Measurements from ENCODE around the gene SLC9A5.
A peak's percentile ranks its signal among the peaks of the same experiment; 100 is the strongest.

The SLC9A5 gene

DNA sequence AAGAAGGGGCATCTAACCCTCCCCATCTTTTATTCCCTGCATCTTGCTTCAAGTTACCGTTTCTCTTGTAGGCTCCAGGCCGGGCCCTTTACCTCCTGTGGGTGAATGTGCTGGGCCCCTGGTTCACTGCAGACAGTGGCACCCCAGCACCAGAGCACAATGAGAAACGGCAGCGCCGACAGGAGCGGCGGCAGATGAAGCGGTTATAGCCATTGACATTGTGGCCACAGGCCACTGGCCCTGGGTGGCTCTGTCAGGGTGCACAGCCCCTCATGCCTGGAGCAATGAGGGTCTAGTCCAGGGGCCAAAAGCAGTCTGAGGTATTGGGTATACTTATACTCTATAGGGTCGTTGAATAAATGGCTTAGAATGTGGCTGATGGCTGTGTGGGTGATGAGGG lies 19.9 kb upstream of the SLC9A5 start:
- no peak overlapping the region for H3K27ac Mint-ChIP-seq
- peaks cover 25% of the 10 kb centered on the region for H3K4me1 Mint-ChIP-seq
- H3K27me3 Mint-ChIP-seq (ENCODE audit: low read depth) = no peaks in the 10 kb centered on the region
- peak overlapping the region; percentile 99 to 100 (median 99) for H3K4me3 Mint-ChIP-seq
- peaks cover 18% of the 10 kb centered on the region for H3K36me3 Mint-ChIP-seq (ENCODE audit: low read depth)
- TF ChIP-seq CTCF (IDR thresholded peaks at IDR 0.05; ENCODE audit: unreplicated experiment in 3 of 3) = no peak
- H3K9me3 Mint-ChIP-seq = no peaks in the 10 kb centered on the region

DNA sequence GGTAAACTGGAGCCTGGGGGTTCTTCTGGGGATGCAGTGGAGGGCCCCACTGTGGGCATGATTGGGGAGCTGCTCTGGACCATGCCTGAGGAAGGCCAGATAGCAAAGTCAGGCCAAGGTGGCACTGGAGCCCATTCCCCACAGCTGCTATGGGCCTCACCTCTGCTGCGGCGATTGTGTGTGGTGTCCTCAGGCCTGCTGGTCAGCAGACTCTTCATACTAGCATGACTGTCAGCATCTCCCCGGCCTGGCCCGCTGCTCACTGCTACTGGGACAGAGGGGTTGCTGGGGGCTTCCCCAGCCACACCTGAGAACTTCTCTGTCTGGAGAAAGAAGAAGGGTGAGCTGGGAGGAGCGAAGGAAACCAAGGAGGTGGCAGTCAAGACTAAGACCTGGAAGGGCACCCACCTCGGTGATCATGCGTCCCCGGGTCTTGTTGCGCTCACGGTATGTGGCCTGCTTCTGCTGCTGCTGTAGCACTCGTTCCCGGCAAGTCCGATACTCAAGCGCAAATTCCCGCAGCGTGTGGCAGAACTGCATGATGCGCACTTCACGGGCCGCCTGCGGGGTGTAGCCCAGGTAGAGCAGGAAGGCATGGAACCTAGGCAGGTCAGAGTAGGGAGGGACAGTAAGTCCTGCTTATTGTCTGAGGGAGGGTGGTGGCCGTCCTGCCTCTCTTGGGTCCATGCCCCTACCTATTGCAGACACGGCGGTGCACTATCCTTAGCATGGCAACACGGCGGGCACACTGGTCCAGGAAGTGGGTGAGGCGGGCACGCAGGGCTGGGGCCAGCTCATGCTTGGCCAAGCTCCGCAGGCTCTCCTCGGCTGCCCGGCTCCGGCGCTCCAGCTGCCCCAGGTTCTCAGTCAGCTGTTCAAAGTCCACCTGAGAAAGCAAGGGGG lies 18.6 kb upstream of the SLC9A5 start:
- Mint-ChIP-seq H3K36me3 (ENCODE audit: low read depth) (peaks cover 18% of the 10 kb centered on the region), H3K4me1 (peaks cover 25% of the 10 kb centered on the region), H3K4me3 (peak overlapping the region; percentile 99 to 100 (median 99)), H3K27me3 (ENCODE audit: low read depth) (no peaks in the 10 kb centered on the region), H3K9me3 (no peaks in the 10 kb centered on the region), H3K27ac (no peak overlapping the region)
- TF ChIP-seq CTCF (IDR thresholded peaks at IDR 0.05; ENCODE audit: unreplicated experiment in 3 of 3) = no peak

- Mint-ChIP-seq H3K27ac (no peak overlapping the region), H3K27me3 (ENCODE audit: low read depth) (no peaks in the 10 kb centered on the region), H3K4me1 (peaks cover 18% of the 10 kb centered on the region), H3K36me3 (ENCODE audit: low read depth) (peaks cover 20% of the 10 kb centered on the region), H3K4me3 (no peak overlapping the region), H3K9me3 (no peaks in the 10 kb centered on the region)
- TF ChIP-seq CTCF (IDR thresholded peaks at IDR 0.05; ENCODE audit: unreplicated experiment in 3 of 3) = no peak
Observed at GRCh38 chr16:67230809-67231660, 17.7 kb upstream of the SLC9A5 start.

DNA sequence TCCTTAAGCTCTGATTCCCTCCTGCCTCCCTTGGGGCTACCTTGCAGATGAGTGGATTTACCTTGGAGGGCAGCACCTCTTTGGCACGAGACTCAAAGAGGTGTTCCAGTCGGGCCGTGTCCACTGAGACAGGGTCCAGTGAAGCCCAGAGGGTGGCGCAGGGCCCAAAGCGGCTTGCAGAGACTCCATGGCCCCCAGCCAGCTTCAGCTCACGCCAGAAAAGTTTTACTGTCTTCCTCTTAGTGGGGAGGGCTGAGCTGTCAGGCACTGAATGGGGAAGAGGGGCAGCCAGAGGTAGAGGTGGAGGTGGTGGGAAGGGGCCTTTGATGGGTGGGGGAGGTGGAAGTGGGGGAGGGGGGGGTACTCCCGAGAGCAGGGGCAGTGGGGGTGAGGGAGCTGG lies 15.2 kb upstream of the SLC9A5 start:
- H3K4me3 Mint-ChIP-seq = no peak overlapping the region
- peaks cover 27% of the 10 kb centered on the region for H3K36me3 Mint-ChIP-seq (ENCODE audit: low read depth)
- no peak for TF ChIP-seq CTCF (IDR thresholded peaks at IDR 0.05; ENCODE audit: unreplicated experiment in 3 of 3)
- no peaks in the 10 kb centered on the region for H3K9me3 Mint-ChIP-seq
- H3K27ac Mint-ChIP-seq = no peak overlapping the region
- H3K4me1 Mint-ChIP-seq = no peaks in the 10 kb centered on the region
- no peaks in the 10 kb centered on the region for H3K27me3 Mint-ChIP-seq (ENCODE audit: low read depth)

DNA sequence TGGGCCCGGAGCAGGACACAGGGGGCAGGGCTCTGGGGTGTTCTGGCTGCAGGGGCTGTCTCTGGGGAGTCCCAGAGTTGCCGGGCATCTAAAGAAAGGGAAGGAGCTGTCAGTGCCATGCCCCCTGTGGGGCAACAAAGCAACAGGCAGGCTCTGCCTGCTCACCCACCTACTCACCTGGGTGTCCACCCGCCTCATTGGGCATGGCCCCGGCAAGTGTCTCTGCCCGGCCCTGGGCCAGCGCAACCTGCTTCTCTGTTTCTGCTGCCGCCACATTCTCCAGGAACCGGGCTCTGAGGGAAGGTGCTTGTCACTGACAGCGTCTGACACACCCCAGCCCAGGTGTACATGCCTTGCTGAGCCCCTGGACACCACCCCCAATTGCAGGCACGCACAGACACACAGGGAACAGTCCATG lies 14.6 kb upstream of the SLC9A5 start:
- Mint-ChIP-seq H3K4me1 (no peaks in the 10 kb centered on the region), H3K27ac (no peak overlapping the region), H3K36me3 (ENCODE audit: low read depth) (peaks cover 24% of the 10 kb centered on the region), H3K4me3 (no peak overlapping the region), H3K9me3 (no peaks in the 10 kb centered on the region), H3K27me3 (ENCODE audit: low read depth) (no peaks in the 10 kb centered on the region)
- no peak for TF ChIP-seq CTCF (IDR thresholded peaks at IDR 0.05; ENCODE audit: unreplicated experiment in 3 of 3)

All from nephron (organoid).